Measurements from ENCODE around the gene EML4.
"Not testable (repeated sequence)": the region's sequence is repeated elsewhere in the genome, so short reads cannot be mapped to it uniquely, and the experiment has no call there.

DNA sequence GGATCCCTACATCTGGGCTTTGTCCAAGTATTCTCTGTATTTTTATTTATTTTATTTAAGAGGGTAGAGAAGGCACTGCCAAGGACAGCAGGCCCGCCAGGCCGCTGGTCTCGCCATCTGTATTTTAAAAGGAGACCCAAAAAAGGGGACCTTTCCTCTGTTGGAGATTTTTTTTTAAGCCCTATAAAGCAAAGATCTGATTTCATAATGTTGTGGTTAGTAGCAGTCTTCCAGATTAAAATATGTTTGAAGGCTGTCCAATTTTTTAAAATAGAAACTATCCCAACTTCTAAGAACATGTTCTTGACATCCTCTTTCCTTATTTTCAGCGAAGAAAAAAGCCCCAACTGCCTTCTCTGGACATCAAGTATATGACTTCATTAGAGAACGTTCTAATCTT, 102.1 kb downstream of the EML4 start:
- TF ChIP-seq, protein P1, sequence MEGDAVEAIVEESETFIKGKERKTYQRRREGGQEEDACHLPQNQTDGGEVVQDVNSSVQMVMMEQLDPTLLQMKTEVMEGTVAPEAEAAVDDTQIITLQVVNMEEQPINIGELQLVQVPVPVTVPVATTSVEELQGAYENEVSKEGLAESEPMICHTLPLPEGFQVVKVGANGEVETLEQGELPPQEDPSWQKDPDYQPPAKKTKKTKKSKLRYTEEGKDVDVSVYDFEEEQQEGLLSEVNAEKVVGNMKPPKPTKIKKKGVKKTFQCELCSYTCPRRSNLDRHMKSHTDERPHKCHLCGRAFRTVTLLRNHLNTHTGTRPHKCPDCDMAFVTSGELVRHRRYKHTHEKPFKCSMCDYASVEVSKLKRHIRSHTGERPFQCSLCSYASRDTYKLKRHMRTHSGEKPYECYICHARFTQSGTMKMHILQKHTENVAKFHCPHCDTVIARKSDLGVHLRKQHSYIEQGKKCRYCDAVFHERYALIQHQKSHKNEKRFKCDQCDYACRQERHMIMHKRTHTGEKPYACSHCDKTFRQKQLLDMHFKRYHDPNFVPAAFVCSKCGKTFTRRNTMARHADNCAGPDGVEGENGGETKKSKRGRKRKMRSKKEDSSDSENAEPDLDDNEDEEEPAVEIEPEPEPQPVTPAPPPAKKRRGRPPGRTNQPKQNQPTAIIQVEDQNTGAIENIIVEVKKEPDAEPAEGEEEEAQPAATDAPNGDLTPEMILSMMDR (CRISPR knock-in tag; IDR thresholded peaks at IDR 0.05), result not testable (repeated sequence)
- not testable (repeated sequence) for TF ChIP-seq MYC (CRISPR knock-in tag; IDR thresholded peaks at IDR 0.05; ENCODE audit: borderline replicate concordance); ELF1 (CRISPR knock-in tag; IDR thresholded peaks at IDR 0.05); ZFP36L1 (CRISPR knock-in tag; IDR thresholded peaks at IDR 0.05); ZMYM4 (CRISPR knock-in tag; IDR thresholded peaks at IDR 0.05); U2AF1 (optimal IDR thresholded peaks at IDR 0.05; ENCODE audit: low read depth, low read length); SP4 (CRISPR knock-in tag; IDR thresholded peaks at IDR 0.05); YEATS2 (CRISPR knock-in tag; IDR thresholded peaks at IDR 0.05; ENCODE audit: borderline replicate concordance)
- TF ChIP-seq, protein P2, sequence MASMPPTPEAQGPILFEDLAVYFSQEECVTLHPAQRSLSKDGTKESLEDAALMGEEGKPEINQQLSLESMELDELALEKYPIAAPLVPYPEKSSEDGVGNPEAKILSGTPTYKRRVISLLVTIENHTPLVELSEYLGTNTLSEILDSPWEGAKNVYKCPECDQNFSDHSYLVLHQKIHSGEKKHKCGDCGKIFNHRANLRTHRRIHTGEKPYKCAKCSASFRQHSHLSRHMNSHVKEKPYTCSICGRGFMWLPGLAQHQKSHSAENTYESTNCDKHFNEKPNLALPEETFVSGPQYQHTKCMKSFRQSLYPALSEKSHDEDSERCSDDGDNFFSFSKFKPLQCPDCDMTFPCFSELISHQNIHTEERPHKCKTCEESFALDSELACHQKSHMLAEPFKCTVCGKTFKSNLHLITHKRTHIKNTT (CRISPR knock-in tag; IDR thresholded peaks at IDR 0.05), result not testable (repeated sequence)

Measured in HepG2 (cell line).